ENCODE data around the gene ADAMTSL3.
"Not testable (repeated sequence)": the region's sequence is repeated elsewhere in the genome, so short reads cannot be mapped to it uniquely, and the experiment has no call there.

The ADAMTSL3 gene

GRCh38 chr15:84078038-84078437 is 424.1 kb downstream of the ADAMTSL3 start:
- not testable (repeated sequence) for H3K9ac ChIP-seq (ENCODE audit: insufficient read length, low read depth); H3K4me3 ChIP-seq (ENCODE audit: insufficient read length, low read depth); H3K9me3 ChIP-seq (ENCODE audit: insufficient read depth, low read length); H3K36me3 ChIP-seq (ENCODE audit: insufficient read depth, insufficient read length, low read length); H3K4me1 ChIP-seq (ENCODE audit: insufficient read depth, insufficient read length); DNase-seq (ENCODE audit: low read depth, low spot score)
- peaks cover 47% of the 10 kb centered on the region for H3K27me3 ChIP-seq (ENCODE audit: insufficient read depth, insufficient read length)

- H3K4me1 ChIP-seq (ENCODE audit: insufficient read depth, insufficient read length); DNase-seq (ENCODE audit: low read depth, low spot score); H3K9ac ChIP-seq (ENCODE audit: insufficient read length, low read depth); H3K36me3 ChIP-seq (ENCODE audit: insufficient read depth, insufficient read length, low read length); H3K9me3 ChIP-seq (ENCODE audit: insufficient read depth, low read length): not testable (repeated sequence)
- Histone ChIP-seq H3K4me3 (ENCODE audit: insufficient read length, low read depth) (peak overlapping the region; percentile 62), H3K27me3 (ENCODE audit: insufficient read depth, insufficient read length) (peaks cover 47% of the 10 kb centered on the region)
These were observed 425.5 kb downstream of the ADAMTSL3 start for GRCh38 chr15:84079325-84079884.

- peak overlapping the region; percentile 62 for H3K4me3 ChIP-seq (ENCODE audit: insufficient read length, low read depth)
- TF ChIP-seq YY1 (IDR thresholded peaks at IDR 0.05; ENCODE audit: insufficient read depth, insufficient read length) = no peak
- TF ChIP-seq ZNF274 (IDR thresholded peaks at IDR 0.05; ENCODE audit: low read depth, low read length) = no peak
- no peak for TF ChIP-seq SUZ12 (IDR thresholded peaks at IDR 0.05; ENCODE audit: extremely low read depth, insufficient read depth, insufficient read length)
- peaks cover 47% of the 10 kb centered on the region for H3K27me3 ChIP-seq (ENCODE audit: insufficient read depth, insufficient read length)
- peak overlapping the region; percentile 79 for H3K9ac ChIP-seq (ENCODE audit: insufficient read length, low read depth)
- no peaks in the 10 kb centered on the region for H3K4me1 ChIP-seq (ENCODE audit: insufficient read depth, insufficient read length)
- peak; percentile 28 for DNase-seq (ENCODE audit: low read depth, low spot score)
- no peaks in the 10 kb centered on the region for H3K36me3 ChIP-seq (ENCODE audit: insufficient read depth, insufficient read length, low read length)
- H3K9me3 ChIP-seq (ENCODE audit: insufficient read depth, low read length) = no peaks in the 10 kb centered on the region
These were observed 426.2 kb downstream of the ADAMTSL3 start for GRCh38 chr15:84079885-84080777.

GRCh38 chr15:84080778-84081084 is 426.8 kb downstream of the ADAMTSL3 start:
- not testable (repeated sequence) for DNase-seq (ENCODE audit: low read depth, low spot score); H3K36me3 ChIP-seq (ENCODE audit: insufficient read depth, insufficient read length, low read length); H3K4me1 ChIP-seq (ENCODE audit: insufficient read depth, insufficient read length); H3K9ac ChIP-seq (ENCODE audit: insufficient read length, low read depth); H3K9me3 ChIP-seq (ENCODE audit: insufficient read depth, low read length)
- peak overlapping the region; percentile 62 for H3K4me3 ChIP-seq (ENCODE audit: insufficient read length, low read depth)
- peaks cover 47% of the 10 kb centered on the region for H3K27me3 ChIP-seq (ENCODE audit: insufficient read depth, insufficient read length)

DNA sequence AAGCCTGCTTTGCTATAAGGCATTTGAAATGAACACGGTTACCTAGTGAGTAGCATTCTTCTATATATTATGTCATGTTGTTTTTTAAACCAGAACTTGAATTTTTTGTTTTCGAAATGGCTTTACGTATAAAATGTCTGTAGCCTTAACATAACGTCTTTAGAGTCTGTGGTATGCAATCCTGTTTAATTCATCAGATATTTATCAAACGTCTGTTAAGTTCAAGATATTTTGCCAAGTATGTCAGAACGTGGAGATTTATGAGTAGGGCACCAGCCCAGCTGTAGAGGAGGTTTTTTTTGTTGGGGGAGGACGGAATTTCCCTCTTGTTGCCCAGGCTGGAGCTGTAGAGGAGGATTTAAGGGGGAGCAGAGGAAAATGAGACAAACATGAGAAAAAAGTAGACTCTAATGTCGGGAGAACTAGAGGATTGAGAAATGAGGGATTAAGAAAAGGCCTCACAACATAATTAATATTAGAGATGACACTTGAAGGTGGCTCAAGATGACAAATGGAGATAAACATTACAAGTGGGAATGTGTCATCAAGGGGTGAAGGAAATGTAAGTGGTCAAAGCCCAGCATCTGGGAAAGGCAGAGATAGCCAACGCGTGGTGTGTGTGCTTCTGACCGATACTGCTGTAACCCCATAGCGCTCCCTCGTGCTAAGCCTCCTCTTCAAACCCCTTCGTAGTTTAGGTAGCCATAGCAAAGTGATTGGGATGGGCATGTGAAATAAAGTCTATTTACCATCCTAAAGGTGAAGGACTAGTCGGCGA is 427.7 kb downstream of the ADAMTSL3 start:
- no peak overlapping the region for H3K4me3 ChIP-seq (ENCODE audit: insufficient read length, low read depth)

GRCh38 chr15:84082739-84083138 is 428.8 kb downstream of the ADAMTSL3 start:
- no peaks in the 10 kb centered on the region for H3K36me3 ChIP-seq (ENCODE audit: insufficient read depth, insufficient read length, low read length)
- H3K4me3 ChIP-seq (ENCODE audit: insufficient read length, low read depth) = no peak overlapping the region
- TF ChIP-seq SUZ12 (IDR thresholded peaks at IDR 0.05; ENCODE audit: extremely low read depth, insufficient read depth, insufficient read length) (no peak), ZNF274 (IDR thresholded peaks at IDR 0.05; ENCODE audit: low read depth, low read length) (no peak), YY1 (IDR thresholded peaks at IDR 0.05; ENCODE audit: insufficient read depth, insufficient read length) (no peak)
- DNase-seq (ENCODE audit: low read depth, low spot score) = no peak
- no peaks in the 10 kb centered on the region for H3K9me3 ChIP-seq (ENCODE audit: insufficient read depth, low read length)
- no peaks in the 10 kb centered on the region for H3K4me1 ChIP-seq (ENCODE audit: insufficient read depth, insufficient read length)
- no peak overlapping the region for H3K9ac ChIP-seq (ENCODE audit: insufficient read length, low read depth)
- peaks cover 47% of the 10 kb centered on the region for H3K27me3 ChIP-seq (ENCODE audit: insufficient read depth, insufficient read length)

More for the DNA sequence above, 427.7 kb downstream of the ADAMTSL3 start:
- Histone ChIP-seq H3K9me3 (ENCODE audit: insufficient read depth, low read length) (no peaks in the 10 kb centered on the region), H3K4me1 (ENCODE audit: insufficient read depth, insufficient read length) (no peaks in the 10 kb centered on the region), H3K36me3 (ENCODE audit: insufficient read depth, insufficient read length, low read length) (no peaks in the 10 kb centered on the region), H3K9ac (ENCODE audit: insufficient read length, low read depth) (no peak overlapping the region), H3K27me3 (ENCODE audit: insufficient read depth, insufficient read length) (peaks cover 47% of the 10 kb centered on the region)
- no peak for DNase-seq (ENCODE audit: low read depth, low spot score)
- TF ChIP-seq SUZ12 (IDR thresholded peaks at IDR 0.05; ENCODE audit: extremely low read depth, insufficient read depth, insufficient read length) (no peak), ZNF274 (IDR thresholded peaks at IDR 0.05; ENCODE audit: low read depth, low read length) (no peak)

DNA sequence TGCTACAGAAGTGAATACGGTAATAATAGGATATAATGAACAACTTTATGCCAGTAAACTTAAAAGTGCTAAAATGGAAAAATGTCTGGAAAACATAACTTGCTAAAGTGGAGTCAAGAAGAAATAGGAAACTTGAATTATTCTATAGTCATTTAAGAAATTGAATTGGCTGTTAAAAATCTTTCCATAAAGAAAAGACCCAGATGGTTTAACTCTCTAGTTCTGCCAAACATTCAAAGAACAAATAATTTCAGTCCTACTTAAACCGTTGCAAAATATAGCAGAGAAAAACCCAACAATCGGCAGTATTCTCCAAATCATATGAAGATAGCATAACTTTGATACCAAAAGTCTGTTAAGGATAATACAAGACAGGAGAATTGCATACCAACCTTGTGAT is 432.1 kb downstream of the ADAMTSL3 start:
- not testable (repeated sequence) for H3K9me3 ChIP-seq (ENCODE audit: insufficient read depth, low read length); H3K4me1 ChIP-seq (ENCODE audit: insufficient read depth, insufficient read length); H3K36me3 ChIP-seq (ENCODE audit: insufficient read depth, insufficient read length, low read length); H3K9ac ChIP-seq (ENCODE audit: insufficient read length, low read depth); H3K4me3 ChIP-seq (ENCODE audit: insufficient read length, low read depth); DNase-seq (ENCODE audit: low read depth, low spot score)
- peaks cover 16% of the 10 kb centered on the region for H3K27me3 ChIP-seq (ENCODE audit: insufficient read depth, insufficient read length)
